GM19463 (cell line): ENCODE results near the gene SLC2A13.
A peak's percentile ranks its signal among the peaks of the same experiment; 100 is the strongest.
"Not testable (repeated sequence)": the region's sequence is repeated elsewhere in the genome, so short reads cannot be mapped to it uniquely, and the experiment has no call there.

ENCODE experiments used
- ATAC-seq: cut with Tn5 transposase; IDR thresholded peaks from one replicate; pipeline ENCODE4 v1.9.1; 2021; ENCODE audit warnings: mild to moderate bottlenecking, moderate library complexity; ENCODE audit not compliant: unreplicated experiment

SLC2A13 gene

DNA sequence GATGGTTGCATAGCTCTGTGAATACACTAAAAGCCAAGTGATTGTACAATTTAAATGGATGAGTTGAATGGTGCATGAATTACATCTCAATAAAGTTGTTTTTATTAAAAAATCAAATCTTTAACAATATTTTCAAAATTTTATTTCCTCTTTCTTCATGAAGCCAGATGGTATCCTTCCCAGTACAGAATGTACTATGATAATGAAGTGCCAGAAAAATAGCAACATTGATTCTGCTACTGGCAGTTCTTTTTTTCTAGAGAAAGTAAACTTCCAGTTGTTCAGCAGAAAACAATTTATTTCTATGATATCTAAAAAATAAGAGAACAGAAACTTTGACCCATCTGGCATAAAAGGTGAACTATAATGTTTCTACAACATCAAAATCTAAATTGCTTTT, 61.5 kb downstream of the SLC2A13 start:
- no peak for ATAC-seq

- ATAC-seq: no peak
Observed at GRCh38 chr12:40039598-40039997, 66.3 kb downstream of the SLC2A13 start.

GRCh38 chr12:40038619-40039018, 67.3 kb downstream of the SLC2A13 start:
- no peak for ATAC-seq

GRCh38 chr12:40034712-40035111, 71.2 kb downstream of the SLC2A13 start:
- ATAC-seq: no peak

DNA sequence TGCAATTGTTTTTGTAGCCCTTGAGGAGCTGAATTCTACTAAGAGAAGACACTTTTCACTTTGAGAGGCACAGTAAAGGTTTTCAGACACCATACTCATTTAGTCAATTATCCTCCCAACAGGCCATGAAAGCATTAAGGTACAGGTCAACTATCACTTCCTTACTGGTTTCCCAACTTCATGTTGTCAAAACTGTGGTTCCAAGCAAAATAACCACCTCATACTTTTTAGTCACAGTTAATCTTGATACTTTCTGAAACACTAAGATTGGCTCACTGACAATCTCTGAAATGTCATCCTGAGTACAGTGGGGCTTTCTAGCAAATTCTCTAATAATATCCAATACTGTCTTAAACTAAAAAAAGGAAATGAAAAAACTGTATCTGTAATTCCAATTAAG, 71.7 kb downstream of the SLC2A13 start:
- peak; percentile 37 for ATAC-seq

DNA sequence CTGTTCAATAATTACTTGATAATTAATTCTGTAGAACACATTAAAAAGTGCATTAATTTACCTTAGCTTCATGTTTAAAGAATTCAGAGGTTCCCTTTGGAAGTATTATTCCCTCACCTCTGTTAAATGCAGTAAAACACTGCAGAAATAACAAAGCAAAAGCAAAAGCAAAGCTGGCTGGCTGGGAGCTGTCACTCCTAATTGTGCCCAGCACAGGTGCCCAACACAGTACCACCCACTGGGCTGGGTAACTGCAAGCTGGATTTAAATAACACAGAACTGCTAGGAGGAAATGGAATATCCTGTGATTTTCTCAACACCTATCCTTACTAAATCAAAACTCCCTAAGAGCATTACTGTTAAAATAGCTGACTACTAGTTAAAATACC, 72.6 kb downstream of the SLC2A13 start:
- peak; percentile 77 for ATAC-seq

DNA sequence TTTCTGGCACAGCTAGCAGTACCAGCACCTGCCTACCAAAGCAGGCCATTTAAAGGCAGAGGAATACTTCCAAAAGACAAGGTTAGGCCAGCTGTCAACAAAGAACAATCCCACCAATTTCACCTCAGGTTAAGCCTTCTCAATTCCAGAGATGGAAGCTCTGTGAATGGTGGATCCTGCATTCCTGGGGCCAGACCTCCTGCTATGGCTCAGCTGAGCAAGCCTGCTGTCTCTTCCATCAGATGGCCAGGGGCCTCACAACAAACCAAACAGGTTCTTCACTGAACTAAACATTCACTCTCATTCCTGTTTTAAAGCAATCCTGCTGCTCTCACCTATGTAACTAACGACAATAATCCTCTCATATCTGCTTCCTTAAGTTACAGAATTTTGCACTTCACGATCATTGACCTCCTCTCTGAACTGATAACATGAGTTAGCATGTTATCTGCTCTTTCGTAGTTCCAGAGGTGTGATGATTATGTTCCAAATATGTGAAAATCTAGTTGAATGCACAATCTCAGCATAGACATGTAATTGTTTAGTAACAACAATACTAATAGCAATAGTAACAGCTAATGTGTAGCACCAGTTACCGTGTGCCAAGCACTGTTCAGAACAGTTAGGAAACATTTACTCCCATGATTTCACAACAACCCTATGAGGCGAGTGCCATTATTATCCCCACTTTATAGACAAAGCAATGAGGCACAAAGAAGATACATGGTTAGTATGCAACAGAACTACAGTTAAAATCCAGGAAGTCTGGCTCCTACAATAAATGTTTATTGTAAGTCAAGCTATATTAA, 73.2 kb downstream of the SLC2A13 start:
- no peak for ATAC-seq

GRCh38 chr12:40031965-40032364, 73.9 kb downstream of the SLC2A13 start:
- ATAC-seq: no peak

- ATAC-seq: not testable (repeated sequence)
Observed at GRCh38 chr12:40030970-40031369, 74.9 kb downstream of the SLC2A13 start.

GRCh38 chr12:40028296-40028695, 77.6 kb downstream of the SLC2A13 start:
- no peak for ATAC-seq

GRCh38 chr12:40022850-40023249, 83.0 kb downstream of the SLC2A13 start:
- ATAC-seq: no peak

DNA sequence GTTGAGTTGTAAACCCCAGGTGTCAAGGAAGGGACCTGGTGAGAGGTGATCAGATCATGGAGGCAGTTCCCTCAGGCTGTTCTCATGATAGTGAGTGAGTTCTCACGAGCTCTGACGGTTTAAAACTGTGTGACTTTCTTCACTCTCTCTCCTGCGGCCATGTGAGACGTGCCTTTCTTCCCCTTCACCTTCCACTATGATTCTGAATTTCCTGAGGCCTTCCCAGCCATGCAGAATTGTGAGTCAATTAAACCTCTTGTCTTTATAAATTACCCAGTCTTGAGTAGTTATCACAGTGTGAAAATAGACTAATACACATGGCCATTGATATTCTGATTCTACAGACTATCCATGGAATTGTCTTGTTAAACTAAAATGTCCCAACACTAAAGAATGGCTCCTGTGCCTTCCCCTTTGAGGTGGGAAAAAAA, 85.6 kb downstream of the SLC2A13 start:
- no peak for ATAC-seq

DNA sequence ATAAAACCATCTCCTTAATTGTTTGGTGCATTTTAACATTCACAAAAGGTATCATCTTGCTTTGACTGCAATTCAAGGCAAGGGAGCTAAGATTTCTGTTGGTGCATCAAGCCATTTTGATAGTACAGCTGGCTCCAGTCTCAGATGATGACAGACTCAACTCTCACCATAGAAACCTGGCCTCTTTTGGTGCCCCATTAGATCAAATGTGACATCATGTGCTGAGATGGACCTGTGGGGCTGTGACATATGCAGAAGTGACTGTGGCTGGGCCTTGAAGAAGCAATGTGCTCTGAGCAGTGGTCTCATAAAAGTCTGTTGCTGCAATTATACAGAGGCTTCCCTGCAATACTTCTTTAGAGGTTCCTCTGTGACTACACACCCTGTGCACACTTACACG, 88.4 kb downstream of the SLC2A13 start:
- no peak for ATAC-seq

DNA sequence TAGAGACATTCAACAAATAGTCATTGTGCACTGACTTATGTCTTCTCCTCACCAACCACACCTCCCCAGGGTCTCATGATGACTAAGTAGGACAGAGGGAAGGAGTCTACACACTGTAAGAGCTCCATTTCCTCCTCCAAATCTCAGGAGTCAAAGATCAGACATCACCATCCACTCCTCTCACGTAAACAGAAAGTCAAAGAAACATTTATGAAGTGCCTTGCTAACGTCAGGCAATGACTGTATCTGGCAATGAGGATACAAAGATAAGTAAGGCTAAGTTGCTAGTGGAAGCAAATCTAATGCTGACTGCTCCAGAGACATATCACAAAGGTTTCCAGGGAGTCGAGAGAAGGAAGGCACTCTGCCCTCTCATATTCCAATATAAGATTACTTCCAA, 88.9 kb downstream of the SLC2A13 start:
- ATAC-seq: no peak

- no peak for ATAC-seq
Observed at GRCh38 chr12:40015881-40016280, 90.0 kb downstream of the SLC2A13 start.

DNA sequence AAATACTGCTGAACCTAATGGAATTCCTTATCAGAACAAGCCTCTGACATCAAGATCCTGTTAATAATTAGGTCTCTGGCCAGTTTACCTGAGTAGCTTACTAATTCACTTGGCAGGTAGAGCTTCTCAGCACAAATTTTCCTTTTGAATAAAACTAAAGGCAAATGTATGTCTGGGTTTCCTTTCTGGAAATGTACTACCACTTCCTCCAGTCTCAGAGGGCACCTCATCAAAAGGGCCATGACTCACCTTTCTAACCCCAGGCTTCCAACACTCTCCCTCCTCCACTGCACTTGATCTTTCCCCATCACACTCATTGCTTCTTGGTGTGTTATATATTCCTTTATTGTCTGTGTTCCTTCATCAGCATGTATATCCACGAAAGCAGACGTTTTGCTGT, 90.5 kb downstream of the SLC2A13 start:
- no peak for ATAC-seq

GRCh38 chr12:40013847-40014246, 92.0 kb downstream of the SLC2A13 start:
- ATAC-seq: no peak

DNA sequence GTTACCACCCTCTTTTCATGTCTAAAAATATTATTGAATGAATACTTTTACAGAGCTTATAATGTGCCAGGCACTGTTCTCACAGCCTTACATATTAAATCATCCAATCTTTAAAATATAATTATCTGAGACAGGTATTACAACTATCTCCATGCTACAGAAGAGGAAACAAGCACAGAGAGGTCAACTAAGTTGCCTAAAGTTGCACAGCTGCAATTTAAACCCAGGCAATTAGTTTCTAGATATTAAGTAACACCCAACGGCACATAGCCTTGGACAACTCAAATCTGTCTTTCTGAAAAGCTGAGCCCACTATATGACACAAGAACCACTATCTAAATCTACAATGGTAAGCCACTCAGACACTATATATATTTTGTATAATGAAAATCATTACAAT, 92.6 kb downstream of the SLC2A13 start:
- ATAC-seq: no peak

DNA sequence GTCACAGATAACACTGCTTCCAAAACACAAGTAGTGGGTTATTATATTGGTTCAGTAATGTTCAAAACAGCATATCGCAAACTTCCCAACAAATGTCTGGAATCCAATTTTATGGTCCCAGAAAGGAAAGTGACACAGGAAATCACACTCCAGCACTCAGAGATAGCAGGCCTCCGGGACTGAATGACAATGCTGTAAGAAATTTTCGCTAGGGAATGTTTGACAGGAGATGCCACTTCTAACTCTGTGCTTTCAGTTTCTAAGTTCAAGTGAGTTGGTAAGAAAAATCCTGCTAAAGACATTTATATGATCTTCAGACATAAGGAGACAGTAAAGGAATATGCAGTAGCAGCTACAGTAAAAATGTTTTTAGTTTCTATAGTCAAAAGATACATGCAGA, 93.2 kb downstream of the SLC2A13 start:
- no peak for ATAC-seq

DNA sequence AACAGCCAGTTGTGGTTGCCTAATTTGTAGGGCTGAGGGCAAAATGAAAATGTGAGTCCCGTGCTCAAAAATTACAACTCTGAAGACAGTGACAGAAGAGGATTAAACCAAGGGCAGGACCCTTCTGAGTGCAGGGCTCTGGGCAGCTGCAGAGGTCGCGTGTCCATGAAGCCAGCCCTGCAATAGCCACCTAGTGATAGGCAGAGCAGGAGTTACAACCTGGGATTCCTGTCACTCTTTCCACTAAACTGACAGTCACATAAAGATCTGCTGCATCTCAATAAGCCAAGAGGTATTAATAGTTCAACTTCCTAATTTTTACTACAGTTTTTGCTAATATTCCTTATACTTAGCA, 94.1 kb downstream of the SLC2A13 start:
- peak; percentile 17 for ATAC-seq

GRCh38 chr12:40010899-40011774, 94.7 kb downstream of the SLC2A13 start:
- ATAC-seq: peak; percentile 87
